K562 (cell line): Measurements from ENCODE around the gene CEP128.

Source experiments
- GATAD2B ChIP-seq: fragments of 450-650 bp; IDR thresholded peaks from 2 replicates; pipeline ENCODE4 v1.6.1; 2017; ENCODE audit warnings: mild to moderate bottlenecking, borderline replicate concordance
- MAFG ChIP-seq: fragments of 450-650 bp; conservative IDR thresholded peaks from 2 replicates; pipeline ENCODE4 v1.6.1; 2016; ENCODE audit warnings: missing genetic modification characterization, missing compliant biosample characterization
- MAX ChIP-seq: sonication (generic); formaldehyde crosslinking; IDR thresholded peaks from 2 replicates; pipeline ENCODE4 v1.9.0; 2022; ENCODE audit warnings: mild to moderate bottlenecking, missing genetic modification reagents
- NR2C1 ChIP-seq, 2 experiments: fragments of 450-650 bp; IDR thresholded peaks; 2 replicates each; pipeline ENCODE4 v1.6.1; 2017; ENCODE audit warnings: mild to moderate bottlenecking in 2 of 2, antibody characterized with exemption in 1 of 2, inconsistent platforms in 1 of 2, missing compliant biosample characterization in 1 of 2, missing genetic modification characterization in 1 of 2
- RCOR1 ChIP-seq, 2 experiments: IDR thresholded peaks; 2 replicates each; pipeline ENCODE4 v1.6.1; 2012; ENCODE audit warnings: low read depth in 2 of 2, low read length in 2 of 2, borderline replicate concordance in 1 of 2, improper control_type of control experiment in 1 of 2
- ZBTB5 ChIP-seq: fragments of 450-650 bp; IDR thresholded peaks from 2 replicates; pipeline ENCODE4 v1.6.1; 2017; ENCODE audit warnings: antibody characterized with exemption

- TF ChIP-seq NR2C1 (IDR thresholded peaks at IDR 0.05) (no peak), NR2C1 (tag; IDR thresholded peaks at IDR 0.05) (no peak), GATAD2B (no peak), MAX (CRISPR knock-in tag) (no peak), RCOR1 (IDR thresholded peaks at IDR 0.05; ENCODE audit: borderline replicate concordance in 1 of 2, low read depth in 2 of 2, low read length in 2 of 2) (no peak), ZBTB5 (no peak), MAFG (tag) (no peak)
Observed at GRCh38 chr14:80948291-80948690, 6.8 kb upstream of the CEP128 start.
